GM21619 (cell line): ENCODE measurements around the gene TTC3.

Experiments used
- ATAC-seq: cut with Tn5 transposase; IDR thresholded peaks from one replicate; pipeline ENCODE4 v1.9.1; 2021; ENCODE audit not compliant: unreplicated experiment

Gene TTC3

DNA sequence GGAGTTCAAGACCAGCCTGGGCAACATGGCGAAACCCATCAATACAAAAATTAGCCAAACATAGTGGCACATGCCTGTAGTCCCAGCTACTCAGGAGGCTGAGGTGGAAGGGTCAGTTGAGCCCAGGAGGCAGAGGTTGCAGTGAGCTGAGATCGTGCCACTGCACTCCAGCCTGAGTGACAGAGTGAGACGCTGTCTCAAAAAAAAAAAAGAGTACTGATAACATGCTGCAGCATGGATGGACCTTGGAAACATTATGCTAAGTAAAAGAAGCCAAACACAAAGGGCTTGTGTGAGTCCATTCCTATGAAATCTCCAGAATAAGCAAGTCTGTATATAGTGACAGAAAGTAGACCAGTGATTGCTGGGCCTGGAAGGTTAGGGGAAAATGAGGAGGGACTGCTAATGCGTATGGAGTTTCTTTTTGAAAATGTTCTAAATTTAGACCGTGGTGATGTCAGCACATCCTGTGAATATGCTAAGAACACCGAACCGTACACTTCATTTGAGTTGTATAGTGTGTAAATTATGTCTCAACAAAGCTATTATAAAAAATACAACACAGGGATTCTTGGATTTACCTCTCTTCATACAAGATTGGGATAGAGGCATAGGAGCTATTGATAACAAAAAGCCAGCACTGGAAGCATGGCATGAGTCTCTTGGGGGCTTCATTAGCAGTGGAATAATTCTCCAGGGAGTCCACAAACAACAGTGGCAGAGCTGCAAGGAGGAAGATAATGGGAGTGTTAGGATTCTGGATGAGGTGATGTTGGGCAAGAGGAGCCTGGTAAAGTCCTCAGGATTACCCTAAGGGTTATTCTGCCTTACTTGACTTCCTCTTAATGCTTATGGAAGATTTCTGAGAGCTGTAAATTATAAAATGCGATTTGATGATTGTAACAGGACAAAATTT, 73.5 kb downstream of the TTC3 start:
- no peak for ATAC-seq

DNA sequence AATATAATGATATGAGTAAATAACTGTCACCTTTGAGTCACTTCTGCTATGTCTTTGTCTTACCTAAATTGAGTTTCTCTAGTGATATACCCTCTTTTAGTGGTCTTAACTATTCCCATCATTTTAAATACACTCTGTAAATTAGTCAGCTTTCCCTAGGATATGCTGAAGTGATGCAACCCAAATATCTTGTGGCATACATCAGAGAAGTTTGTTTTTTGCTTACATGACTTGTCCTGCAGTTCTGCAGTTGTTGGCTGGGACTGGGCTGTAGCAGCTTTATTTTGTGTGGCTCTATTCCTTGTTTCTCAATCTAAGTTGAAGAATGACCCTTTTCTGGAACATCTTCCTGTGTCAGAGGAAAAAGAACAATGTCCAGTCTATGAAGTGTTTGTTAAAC, 76.4 kb downstream of the TTC3 start:
- ATAC-seq, result no peak

DNA sequence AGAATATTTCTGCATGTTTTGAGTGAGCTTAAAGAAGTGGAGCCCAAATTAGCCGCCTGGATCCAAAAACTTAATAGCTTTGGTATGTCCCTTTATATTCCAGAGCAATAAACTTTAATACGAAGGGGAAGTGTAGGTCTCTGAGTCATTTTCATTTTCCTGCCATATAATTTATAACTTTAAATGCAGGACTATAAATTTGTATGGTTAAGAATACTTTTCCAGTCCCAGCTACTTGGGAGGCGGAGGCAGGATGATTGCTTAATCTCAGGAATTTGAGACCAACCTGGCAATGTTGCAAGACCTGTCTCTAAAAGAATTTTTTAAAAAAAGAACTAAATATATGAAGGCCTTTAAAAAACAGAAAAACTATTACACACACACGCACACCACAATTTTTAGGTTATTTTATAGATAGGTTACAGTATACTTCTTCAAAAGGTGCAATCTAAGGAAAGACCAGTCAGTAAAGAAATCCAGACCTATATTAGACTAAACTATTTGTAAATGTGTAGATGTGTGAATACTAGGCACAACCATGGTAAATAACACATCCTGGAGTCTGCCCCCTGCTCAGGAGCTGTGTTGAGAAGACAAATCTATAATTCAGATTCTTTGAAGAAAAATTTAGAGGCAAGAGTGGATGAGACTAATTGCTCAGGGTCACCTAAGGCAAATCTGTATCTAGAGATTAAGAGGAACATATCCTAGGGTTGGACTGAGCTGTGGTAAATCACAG, 80.3 kb downstream of the TTC3 start:
- no peak for ATAC-seq

DNA sequence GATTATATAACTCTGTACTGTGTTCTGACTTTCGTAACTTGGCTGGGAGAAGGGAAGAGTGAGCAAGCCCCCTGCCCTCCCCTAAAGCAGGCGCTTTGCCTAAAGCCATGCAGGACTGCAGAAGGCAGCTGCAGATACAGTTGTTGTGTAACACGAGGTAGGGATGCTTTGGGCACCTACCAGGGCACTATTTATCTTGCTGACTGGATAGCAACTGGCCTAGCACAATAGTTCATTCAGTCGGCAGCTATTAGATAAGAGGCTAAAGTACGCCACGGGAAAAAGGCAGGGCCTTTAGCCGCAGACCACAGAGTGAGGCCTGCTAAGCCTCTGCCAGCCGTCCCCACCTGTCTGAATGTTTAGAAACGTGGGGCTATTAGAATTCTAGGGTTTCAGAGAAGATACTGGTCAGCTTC, 80.9 kb downstream of the TTC3 start:
- no peak for ATAC-seq

DNA sequence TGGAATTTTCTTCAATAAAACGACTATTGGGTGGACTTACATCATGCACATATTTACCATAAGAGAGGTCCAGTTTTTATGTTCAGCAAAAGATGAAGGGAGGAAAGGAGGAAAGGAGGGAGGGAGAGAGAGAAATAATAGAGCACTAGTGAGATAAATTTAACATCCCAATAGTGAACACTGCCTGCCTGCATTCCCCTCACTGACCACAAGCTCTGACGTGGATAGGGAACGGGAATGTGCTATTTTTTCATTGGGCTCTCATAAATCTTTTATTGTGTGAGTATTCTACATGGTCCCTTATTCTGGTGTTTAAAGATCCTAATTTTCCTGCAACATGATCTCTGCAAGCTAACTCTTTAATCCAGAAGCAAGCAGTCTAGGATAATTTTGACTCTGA, 82.1 kb downstream of the TTC3 start:
- ATAC-seq, result no peak

DNA sequence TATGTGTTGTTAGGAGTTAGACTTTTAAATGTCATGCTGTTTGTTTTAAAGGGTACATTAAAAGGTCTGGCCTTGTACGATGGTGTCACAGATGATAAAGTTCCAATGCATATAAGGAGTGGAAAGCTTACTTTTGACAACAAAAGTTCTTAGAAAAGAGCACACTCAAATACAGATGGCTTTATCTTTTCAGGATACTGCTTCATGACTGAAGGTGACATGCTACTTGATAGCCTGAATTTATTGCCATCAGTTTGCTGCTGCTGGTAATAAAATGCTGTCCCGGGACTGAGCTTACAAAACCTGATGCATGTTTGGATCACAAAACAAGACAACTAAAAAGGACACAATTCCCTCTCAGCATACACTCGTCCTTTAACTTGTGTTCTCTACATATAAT, 84.9 kb downstream of the TTC3 start:
- ATAC-seq, result no peak

DNA sequence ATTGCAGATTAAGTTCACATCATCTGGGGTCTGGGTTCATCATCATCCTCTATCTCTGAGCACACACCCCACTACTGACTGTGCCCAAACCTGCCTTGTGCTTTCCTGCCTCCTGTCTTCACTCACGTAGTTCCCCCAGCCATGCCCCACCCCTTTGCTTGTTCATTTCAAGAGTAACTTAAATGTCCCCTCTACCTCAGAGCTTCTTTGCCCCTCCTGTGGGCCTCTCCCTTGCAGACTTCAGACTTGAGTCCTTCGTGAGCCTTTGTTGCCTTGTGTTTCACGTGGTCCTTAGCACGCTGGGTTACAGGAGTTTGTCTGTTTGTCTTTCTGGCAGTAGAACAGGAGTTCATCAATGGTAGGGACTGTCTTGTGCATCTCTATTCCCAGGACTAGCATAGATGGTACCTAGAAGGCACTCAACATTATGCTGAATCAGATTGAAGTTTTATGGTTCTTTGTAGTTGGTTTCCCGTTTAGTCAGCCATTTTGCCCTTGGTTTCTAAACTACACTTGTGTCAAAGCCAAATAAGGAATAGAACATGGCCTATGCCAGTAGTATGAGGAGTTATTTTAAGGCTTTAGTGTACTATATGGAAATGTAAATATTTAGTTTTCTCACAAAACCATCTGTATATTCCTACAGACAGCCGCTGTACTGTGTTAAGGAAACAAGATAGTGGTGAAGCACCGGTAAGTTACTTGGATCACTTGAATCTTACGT, 86.2 kb downstream of the TTC3 start:
- no peak for ATAC-seq

DNA sequence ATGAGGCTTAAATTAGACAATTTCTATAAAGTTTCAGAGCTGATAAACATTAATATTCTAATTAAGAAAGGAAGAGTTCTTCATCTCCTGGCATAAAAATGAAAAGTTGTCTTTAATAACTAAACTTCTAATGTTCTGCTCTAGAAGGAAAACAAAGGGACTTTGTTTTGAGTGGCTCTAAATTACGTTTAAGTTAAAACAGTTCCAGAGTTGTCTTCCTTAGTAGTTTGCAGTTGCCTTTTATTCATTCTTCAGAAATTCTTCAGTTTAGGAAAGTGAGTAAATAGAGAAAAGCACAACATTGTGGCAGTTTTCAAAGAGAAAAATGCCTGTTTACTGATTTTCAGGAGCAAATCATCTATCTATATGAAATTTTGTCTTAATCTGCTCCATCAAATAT, 86.9 kb downstream of the TTC3 start:
- ATAC-seq, result no peak

DNA sequence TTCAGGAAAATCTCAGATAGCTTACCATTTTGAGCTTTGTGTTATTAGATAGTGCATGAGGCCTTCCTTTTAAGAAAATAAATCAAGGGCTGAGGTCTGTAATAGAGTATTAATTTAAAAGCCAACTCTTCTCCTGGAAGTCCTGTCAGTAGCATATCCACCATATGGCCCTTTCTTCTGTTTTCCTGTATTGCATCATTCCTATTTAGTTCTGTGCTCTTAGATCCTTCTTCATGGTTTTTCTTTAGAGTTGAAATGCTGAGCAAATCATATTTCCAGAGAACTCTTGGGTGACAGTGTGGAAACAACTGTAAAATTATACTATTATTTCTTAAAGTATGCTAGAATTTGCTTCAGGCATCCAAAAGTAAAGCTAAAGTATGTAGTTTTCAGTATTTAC, 91.7 kb downstream of the TTC3 start:
- ATAC-seq, result no peak

DNA sequence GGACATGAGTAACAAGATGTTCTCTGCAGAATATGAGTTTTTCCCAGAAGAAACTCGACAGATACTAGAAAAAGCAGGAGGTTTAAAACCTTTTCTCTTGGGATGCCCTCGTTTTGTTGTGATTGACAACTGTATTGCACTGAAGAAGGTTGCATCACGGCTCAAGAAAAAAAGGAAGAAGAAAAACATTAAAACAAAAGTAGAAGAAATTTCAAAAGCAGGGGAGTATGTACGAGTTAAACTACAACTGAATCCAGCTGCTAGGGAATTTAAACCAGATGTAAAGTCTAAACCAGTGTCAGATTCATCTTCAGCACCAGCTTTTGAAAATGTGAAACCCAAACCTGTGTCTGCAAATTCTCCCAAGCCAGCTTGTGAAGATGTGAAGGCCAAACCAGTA, 92.5 kb downstream of the TTC3 start:
- no peak for ATAC-seq

DNA sequence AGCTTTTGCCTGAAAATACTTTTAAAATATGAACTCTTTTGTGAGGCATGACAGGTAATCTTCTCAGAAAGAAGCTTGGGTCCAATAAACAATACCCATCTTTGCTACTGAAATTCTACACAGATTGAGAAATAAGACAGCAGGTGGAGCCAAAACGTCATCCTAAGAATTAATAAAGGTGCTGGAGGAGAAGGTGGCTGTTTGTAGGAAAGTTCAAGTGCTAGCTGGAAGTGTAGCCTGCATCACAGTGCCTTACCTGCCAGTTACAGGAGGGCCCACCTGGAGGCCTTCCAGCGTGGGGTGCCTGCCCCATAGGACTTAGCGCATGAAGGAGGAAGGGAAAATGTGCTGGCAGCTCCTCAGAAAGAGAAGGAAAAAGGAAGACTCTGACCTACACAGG, 93.7 kb downstream of the TTC3 start:
- ATAC-seq, result no peak

DNA sequence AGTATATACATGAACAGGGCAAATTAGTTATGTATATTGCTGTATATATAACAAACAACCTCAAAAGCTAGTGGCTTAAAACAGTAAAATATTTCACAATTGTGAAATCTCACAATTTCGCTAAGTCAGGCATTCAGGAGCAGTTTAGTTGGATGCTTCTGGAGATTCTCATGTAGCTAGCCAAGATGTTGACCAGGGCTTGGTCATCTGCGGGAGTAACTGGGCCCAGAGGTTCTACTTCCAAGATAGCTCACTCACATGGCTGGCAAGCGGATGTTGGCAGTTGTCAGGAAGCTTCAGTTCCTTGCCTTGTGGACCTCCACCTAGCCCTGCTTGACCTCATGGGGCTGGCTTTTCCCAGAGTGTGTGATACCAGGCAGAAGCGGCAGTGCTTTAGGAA, 95.6 kb downstream of the TTC3 start:
- no peak for ATAC-seq

DNA sequence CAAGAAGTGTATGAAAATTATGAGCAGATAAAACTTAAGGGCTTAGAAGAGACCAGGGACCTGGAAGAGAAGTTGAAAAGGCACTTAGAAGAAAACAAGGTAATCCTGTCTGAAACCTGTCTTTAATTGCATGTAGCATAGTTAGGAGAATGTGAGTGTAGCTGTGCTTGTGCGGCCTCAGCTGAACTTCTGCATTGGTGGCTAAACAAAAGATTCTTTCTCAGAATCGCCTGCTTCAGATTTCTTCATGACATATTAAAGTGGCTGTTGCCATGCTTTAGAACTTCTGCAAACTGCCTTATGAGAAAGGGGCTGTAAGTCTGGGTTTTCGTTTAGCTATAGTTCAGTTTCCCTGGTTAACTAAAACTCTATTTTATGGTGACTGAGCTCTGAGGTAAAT, 99.6 kb downstream of the TTC3 start:
- ATAC-seq, result no peak

DNA sequence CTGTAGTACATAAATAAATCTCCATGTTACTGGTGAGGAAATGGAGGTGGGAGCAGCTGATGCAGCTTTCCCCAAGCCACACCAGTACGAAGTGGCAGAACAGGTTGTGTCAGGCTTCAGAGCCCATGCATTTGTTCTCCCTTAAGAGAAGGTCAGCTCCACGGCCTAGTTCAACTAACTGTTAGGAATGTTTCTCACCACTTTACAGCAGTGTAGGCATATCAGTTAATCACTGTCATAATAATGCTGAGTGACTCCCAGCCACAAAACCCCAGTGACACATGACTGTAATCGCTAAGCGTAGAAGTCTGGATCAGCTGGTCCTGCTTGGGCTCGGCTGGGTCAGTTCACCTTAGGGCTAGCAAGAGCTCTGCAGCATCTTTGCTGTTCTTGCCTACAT, 103.7 kb downstream of the TTC3 start:
- no peak for ATAC-seq

DNA sequence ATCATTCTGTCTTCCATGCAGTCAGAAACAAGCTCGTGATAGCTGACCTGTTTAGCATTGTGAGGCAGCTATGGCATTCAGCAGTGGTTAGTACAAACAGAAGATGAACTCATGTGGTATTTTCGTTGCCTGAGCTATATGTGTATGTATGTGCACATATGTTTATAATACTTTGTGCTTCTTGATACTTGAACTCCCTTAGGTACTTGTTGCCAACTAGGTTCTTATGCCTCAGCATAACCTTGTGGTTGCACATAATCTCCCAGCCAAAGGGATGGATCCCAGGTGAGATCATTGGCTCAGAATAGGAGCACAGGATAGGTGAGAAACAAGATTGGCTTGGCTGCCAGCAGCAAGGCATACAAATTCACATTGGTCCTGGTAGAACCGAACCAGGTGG, 108.0 kb downstream of the TTC3 start:
- ATAC-seq, result no peak

DNA sequence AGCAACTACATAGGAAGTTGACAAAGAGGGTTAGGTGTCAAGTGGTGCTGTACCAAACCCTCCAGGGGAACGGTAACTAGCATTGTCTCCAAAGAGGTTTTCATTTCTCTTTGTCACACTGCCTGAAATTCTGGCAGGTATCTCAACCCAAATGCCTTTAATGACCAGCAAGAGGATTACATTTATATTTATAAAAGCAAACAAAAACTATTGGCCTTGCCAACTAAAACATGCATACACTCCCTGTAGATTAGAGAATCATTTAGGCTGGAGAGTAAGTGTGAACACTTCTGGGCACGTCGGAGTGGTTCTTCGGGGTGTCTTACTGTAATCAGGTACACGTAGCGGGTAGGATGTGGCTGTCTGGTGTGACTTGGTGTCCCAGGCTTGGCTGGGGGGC, 109.2 kb downstream of the TTC3 start:
- ATAC-seq, result no peak

DNA sequence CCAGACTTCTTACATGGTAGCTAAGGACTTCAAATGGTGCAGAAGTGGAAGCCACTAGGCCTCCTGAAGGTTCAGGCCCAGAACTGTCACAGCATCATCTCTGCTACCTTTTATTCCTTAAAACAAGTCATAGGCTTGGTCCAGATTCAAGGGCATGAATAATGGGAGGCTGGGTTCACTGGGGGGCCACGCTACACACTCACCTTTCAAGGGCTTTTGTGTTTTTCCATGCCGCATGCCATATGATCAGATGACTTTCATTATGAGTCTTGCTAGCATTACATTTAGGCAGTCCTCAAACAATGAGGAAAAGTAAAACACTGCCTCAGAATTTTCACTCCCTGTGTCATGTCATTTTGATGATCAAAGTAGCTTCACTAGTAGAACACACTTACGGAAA, 110.7 kb downstream of the TTC3 start:
- ATAC-seq, result no peak

DNA sequence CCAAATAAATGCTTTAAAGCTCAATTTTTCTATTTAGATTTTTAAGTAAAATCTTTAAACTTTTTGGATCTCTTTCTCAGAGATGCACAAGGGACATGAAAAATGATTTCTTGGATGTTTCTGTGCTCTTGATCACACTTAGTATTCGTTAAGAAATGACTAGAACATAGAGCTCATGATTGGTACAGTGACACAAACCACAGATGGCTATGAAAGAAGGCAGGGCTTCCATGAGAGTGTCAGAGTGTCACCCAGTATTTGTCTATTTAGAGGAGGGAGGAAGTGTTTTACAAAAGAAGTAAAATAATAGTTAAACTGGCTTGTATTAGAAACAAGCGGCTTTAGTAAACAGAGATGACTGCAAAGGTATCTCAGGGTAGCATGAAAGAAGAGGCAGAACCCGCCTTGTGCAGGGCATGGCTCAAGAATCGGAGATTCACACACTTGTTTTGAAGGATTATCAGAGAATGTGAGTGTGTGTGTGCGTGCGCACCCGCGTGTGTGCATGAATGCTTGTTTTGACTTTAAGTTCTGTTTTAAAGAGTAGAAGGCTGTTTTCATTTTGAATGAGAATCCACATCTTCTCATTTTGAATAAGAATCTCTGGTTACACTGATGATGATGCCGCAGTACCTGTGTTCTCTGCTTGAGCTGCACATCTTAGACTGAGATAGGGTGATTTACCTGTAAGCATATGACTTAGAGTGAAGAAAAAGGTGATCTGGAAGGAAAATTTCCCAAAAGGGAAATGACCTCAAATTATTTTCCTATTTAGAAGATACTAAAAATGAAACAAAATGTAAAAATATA, 111.9 kb downstream of the TTC3 start:
- no peak for ATAC-seq

DNA sequence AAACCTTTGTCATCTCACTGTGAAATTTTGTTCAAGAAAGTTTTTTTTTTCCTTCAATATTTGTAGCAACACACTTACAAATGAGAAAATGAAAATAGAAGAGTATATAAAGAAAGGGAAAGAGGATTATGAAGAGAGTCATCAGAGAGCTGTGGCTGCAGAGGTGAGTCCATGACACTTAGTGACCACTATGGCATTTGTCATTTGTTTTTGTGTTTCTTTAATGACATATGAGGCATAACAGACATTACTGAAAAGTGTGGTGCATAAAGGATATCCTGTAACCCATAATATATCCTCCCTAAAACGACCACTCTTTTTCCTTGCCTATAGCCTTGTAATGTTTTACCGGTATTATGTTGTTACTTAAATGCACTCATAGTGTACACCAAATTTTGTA, 113.9 kb downstream of the TTC3 start:
- ATAC-seq, result no peak

DNA sequence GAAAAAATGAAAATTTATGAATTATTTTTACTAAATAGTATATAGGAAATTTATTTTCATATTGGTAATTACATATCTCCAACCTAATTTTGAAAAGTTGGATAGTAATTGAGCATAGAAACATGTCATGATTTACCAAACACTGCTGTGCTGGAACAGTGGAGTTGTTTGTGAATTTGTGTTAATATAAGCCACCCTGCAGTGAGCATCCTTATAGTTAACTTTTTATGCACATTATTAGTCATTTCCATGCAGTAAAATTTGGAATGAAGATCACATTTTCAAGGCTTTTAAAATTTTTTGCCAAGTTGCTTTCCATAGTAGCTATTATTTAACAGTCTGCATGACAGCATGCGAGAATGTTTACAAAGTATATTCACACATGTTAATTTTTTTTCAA, 115.8 kb downstream of the TTC3 start:
- no peak for ATAC-seq

DNA sequence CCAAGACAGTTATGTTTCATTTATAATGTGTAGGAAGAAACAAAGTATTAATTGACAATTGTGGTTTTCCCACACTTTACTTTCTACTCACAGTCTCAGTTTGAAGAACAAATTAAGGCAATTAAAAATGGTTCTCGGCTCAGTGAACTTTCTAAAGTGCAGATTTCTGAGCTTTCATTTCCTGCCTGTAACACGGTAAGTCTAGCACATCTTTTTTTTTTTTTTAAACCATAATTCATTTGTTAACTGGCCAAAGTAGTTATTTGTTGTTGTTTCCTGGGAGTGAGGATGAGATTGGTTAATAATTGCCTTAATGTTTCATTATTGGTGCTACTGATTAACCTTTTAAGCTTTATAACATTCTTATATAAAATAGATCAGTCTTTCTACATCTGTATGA, 119.0 kb downstream of the TTC3 start:
- ATAC-seq, result no peak
